GM12875 (cell line): ENCODE measurements around the gene C11orf86.
A peak's percentile ranks its signal among the peaks of the same experiment; 100 is the strongest.
"Not testable (repeated sequence)": the region's sequence is repeated elsewhere in the genome, so short reads cannot be mapped to it uniquely, and the experiment has no call there.

Source experiments
- H3K4me3 ChIP-seq: one replicate; pipeline ENCODE4 v1.5.1; 2011; ENCODE audit warnings: low read depth, low read length, control low read depth
- CTCF ChIP-seq: IDR thresholded peaks from 2 replicates; pipeline ENCODE4 v1.5.1; 2011; ENCODE audit warnings: low read depth, mild to moderate bottlenecking, control low read depth, inconsistent platforms, low read length, moderate library complexity, borderline replicate concordance; ENCODE audit not compliant: insufficient read depth

C11orf86 gene

GRCh38 chr11:66956689-66957290 lies 18.3 kb upstream of the C11orf86 start:
- no peak for TF ChIP-seq CTCF
- no peak overlapping the region for H3K4me3 ChIP-seq

GRCh38 chr11:66957971-66958231 lies 17.2 kb upstream of the C11orf86 start:
- TF ChIP-seq CTCF: no peak
- H3K4me3 ChIP-seq: peak overlapping the region; percentile 59

- peak within 1 kb of the TSS; percentile 59 for H3K4me3 ChIP-seq
- TF ChIP-seq CTCF: no peak
Measured at GRCh38 chr11:66958232-66958955, 16.7 kb upstream of the C11orf86 start, which contains the start of gene PC. TSS of gene PC (minus strand) at chr11:66958383. CDS start at chr11:66872159, 86,224 bp downstream.

GRCh38 chr11:66958956-66959274 lies 16.2 kb upstream of the C11orf86 start:
- no peak for TF ChIP-seq CTCF
- H3K4me3 ChIP-seq: no peak overlapping the region

- H3K4me3 ChIP-seq: not testable (repeated sequence)
Measured at GRCh38 chr11:66961691-66962213, 13.4 kb upstream of the C11orf86 start.

- no peak overlapping the region for H3K4me3 ChIP-seq
- no peak for TF ChIP-seq CTCF
Measured at GRCh38 chr11:66962247-66962646, 12.9 kb upstream of the C11orf86 start.

- no peak for TF ChIP-seq CTCF
- no peak overlapping the region for H3K4me3 ChIP-seq
Measured at GRCh38 chr11:66962801-66963200, 12.3 kb upstream of the C11orf86 start.

GRCh38 chr11:66964495-66964894 lies 10.6 kb upstream of the C11orf86 start:
- TF ChIP-seq CTCF: no peak
- H3K4me3 ChIP-seq: no peak overlapping the region
